Measurements from ENCODE around the gene RUNX1.
A peak's percentile ranks its signal among the peaks of the same experiment; 100 is the strongest.
"Not testable (repeated sequence)": the region's sequence is repeated elsewhere in the genome, so short reads cannot be mapped to it uniquely, and the experiment has no call there.

RUNX1 gene

GRCh38 chr21:34808569-34809204 lies 240.4 kb downstream of the RUNX1 start:
- DNase-seq (ENCODE audit: low read depth in 2 of 2) = no peak

GRCh38 chr21:34807881-34808568 lies 241.1 kb downstream of the RUNX1 start:
- DNase-seq (ENCODE audit: low read depth in 2 of 2) = peak; percentile 49 to 70

- peak; percentile 47 to 51 for DNase-seq (ENCODE audit: low read depth in 2 of 2)
These were observed 241.8 kb downstream of the RUNX1 start for GRCh38 chr21:34807146-34807880.

- DNase-seq (ENCODE audit: low read depth in 2 of 2) = no peak
These were observed 242.7 kb downstream of the RUNX1 start for GRCh38 chr21:34806423-34806822.

GRCh38 chr21:34805157-34805556 lies 243.9 kb downstream of the RUNX1 start:
- no peak for DNase-seq (ENCODE audit: low read depth in 2 of 2)

GRCh38 chr21:34804584-34804983 lies 244.5 kb downstream of the RUNX1 start:
- DNase-seq (ENCODE audit: low read depth in 2 of 2) = not testable (repeated sequence)

- DNase-seq (ENCODE audit: low read depth in 2 of 2) = no peak
These were observed 245.2 kb downstream of the RUNX1 start for GRCh38 chr21:34803782-34804370.

GRCh38 chr21:34802180-34802899 lies 246.8 kb downstream of the RUNX1 start:
- DNase-seq (ENCODE audit: low read depth in 2 of 2) = no peak

GRCh38 chr21:34801519-34802132 lies 247.5 kb downstream of the RUNX1 start:
- no peak for DNase-seq (ENCODE audit: low read depth in 2 of 2)

- no peak for DNase-seq (ENCODE audit: low read depth in 2 of 2)
These were observed 248.1 kb downstream of the RUNX1 start for GRCh38 chr21:34800797-34801518.

GRCh38 chr21:34799092-34799491 lies 250.0 kb downstream of the RUNX1 start:
- no peak for DNase-seq (ENCODE audit: low read depth in 2 of 2)

- no peak for DNase-seq (ENCODE audit: low read depth in 2 of 2)
These were observed 251.1 kb downstream of the RUNX1 start for GRCh38 chr21:34797921-34798535.

- no peak for DNase-seq (ENCODE audit: low read depth in 2 of 2)
These were observed 251.9 kb downstream of the RUNX1 start for GRCh38 chr21:34797201-34797525.

GRCh38 chr21:34796518-34797200 lies 252.4 kb downstream of the RUNX1 start:
- DNase-seq (ENCODE audit: low read depth in 2 of 2) = no peak

- no peak for DNase-seq (ENCODE audit: low read depth in 2 of 2)
These were observed 253.4 kb downstream of the RUNX1 start for GRCh38 chr21:34795548-34796180.

- DNase-seq (ENCODE audit: low read depth in 2 of 2) = no peak
These were observed 253.9 kb downstream of the RUNX1 start for GRCh38 chr21:34795175-34795547.

GRCh38 chr21:34794686-34795085 lies 254.4 kb downstream of the RUNX1 start:
- DNase-seq (ENCODE audit: low read depth in 2 of 2) = no peak

GRCh38 chr21:34793471-34793870 lies 255.6 kb downstream of the RUNX1 start:
- no peak for DNase-seq (ENCODE audit: low read depth in 2 of 2)

- DNase-seq (ENCODE audit: low read depth in 2 of 2) = no peak
These were observed 256.5 kb downstream of the RUNX1 start for GRCh38 chr21:34792504-34793089.

Measured in stimulated activated CD4-positive, alpha-beta T cell treated with anti-CD3 and anti-CD28 coated beads, Interleukin-12 subunit alpha, Interleukin-12 subunit beta, amount 100 ng/mL, for 24 hours (primary cell).